Inferior parietal cortex (tissue), 1 donor: ENCODE results near the gene IL6ST.

Source experiments
- DNase-seq: peaks from one replicate; pipeline ENCODE4 v3.0.0-alpha.2; 2016; ENCODE audit errors: extremely low spot score

Gene IL6ST

GRCh38 chr5:55896663-55897062 is 98.1 kb downstream of the IL6ST start:
- DNase-seq: no peak

GRCh38 chr5:55896238-55896637 is 98.5 kb downstream of the IL6ST start:
- DNase-seq: no peak

- DNase-seq: no peak
Measured at GRCh38 chr5:55895346-55895745, 99.4 kb downstream of the IL6ST start.

DNA sequence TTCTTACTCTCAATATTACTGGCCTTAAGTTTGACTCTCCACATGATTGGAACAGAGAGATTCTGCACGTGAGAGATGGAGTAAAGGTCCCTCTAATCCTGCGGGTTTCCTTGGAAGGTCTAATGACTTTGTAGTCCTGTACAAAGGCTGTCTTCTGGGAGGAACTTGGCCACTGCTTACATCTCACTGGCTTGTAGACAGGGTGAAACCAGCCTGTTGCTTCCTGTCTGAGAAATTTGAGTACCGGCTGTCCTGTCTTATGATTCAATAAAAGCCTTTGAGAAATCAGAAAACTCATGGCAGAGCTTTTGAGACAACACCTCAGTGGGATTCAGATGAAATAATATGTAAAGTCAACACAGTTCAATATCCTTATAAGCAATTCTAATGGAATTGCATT is 100.6 kb downstream of the IL6ST start:
- no peak for DNase-seq

GRCh38 chr5:55892479-55892878 is 102.3 kb downstream of the IL6ST start:
- DNase-seq: no peak

GRCh38 chr5:55888205-55888604 is 106.6 kb downstream of the IL6ST start:
- DNase-seq: no peak

- no peak for DNase-seq
Measured at GRCh38 chr5:55885359-55885758, 109.4 kb downstream of the IL6ST start.
